IPS DF 6.9 (cell line): ENCODE data around the gene MAP1LC3B.

Experiments used
- DNase-seq: peaks from one replicate; pipeline ENCODE4 v3.0.0-alpha.2; 2013; ENCODE audit warnings: low read depth, low spot score
- H3K27ac ChIP-seq: one replicate; pipeline ENCODE4 v1.5.1; 2013; ENCODE audit warnings: low read length, control low read depth
- H3K27me3 ChIP-seq: 2 replicates; pipeline ENCODE4 v1.6.1; 2013; ENCODE audit warnings: mild to moderate bottlenecking, low read length; ENCODE audit not compliant: control insufficient read depth, insufficient read depth
- H3K36me3 ChIP-seq: 2 replicates; pipeline ENCODE4 v1.6.1; 2013; ENCODE audit warnings: low read length; ENCODE audit not compliant: control insufficient read depth, insufficient read depth
- H3K4me1 ChIP-seq: 2 replicates; pipeline ENCODE4 v1.6.1; 2013; ENCODE audit warnings: low read length; ENCODE audit not compliant: control insufficient read depth, insufficient read depth
- H3K4me3 ChIP-seq: 2 replicates; pipeline ENCODE4 v1.5.1; 2013; ENCODE audit warnings: mild to moderate bottlenecking, low read length
- H3K9me3 ChIP-seq: 2 replicates; pipeline ENCODE4 v1.6.1; 2013; ENCODE audit warnings: low read length, inconsistent platforms; ENCODE audit not compliant: control insufficient read depth, insufficient read depth
- WGBS: extraction: QIAGEN DNeasy Blood & Tissue Kit; methylation state at CpG from one replicate; pipeline ENCODE4 v1.1.7; 2013; ENCODE audit warnings: mixed read lengths, missing lambda C conversion rate; ENCODE audit not compliant: insufficient read length, insufficient coverage; 5-methylcytosine and 5-hydroxymethylcytosine counted together

Gene MAP1LC3B

GRCh38 chr16:87410530-87410929 is 18.4 kb downstream of the MAP1LC3B start:
- H3K4me1 ChIP-seq = no peaks in the 10 kb centered on the region
- peaks cover 23% of the 10 kb centered on the region for H3K36me3 ChIP-seq
- H3K27ac ChIP-seq = no peak overlapping the region
- no peak overlapping the region for H3K4me3 ChIP-seq
- DNase-seq = no peak
- WGBS = no CpG with 5 or more reads among the region's 11 CpGs
- H3K27me3 ChIP-seq = no peaks in the 10 kb centered on the region
- H3K9me3 ChIP-seq = no peaks in the 10 kb centered on the region

DNA sequence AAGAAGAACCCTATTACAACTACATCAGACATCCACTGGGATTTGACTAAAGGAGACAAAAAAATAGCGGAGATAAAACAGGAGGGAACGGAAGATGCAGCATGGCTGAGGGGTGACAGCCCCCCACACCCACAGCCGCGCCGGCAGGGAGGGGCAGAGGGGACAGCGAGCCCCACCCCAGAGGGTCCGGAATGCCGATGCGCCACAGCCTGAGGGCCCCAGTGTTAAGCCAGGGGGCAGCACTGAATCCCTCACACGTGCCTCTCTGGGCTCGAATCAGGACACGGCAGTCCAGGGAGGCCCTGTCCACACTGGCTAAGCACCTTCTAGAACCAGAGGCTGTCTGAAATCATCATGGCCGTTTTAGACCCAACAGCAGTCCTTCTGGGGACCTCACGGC is 18.8 kb downstream of the MAP1LC3B start:
- no peak overlapping the region for H3K4me3 ChIP-seq
- H3K36me3 ChIP-seq = peaks cover 23% of the 10 kb centered on the region
- WGBS = no CpG with 5 or more reads among the region's 14 CpGs
- no peaks in the 10 kb centered on the region for H3K9me3 ChIP-seq
- no peak overlapping the region for H3K27ac ChIP-seq
- H3K27me3 ChIP-seq = no peaks in the 10 kb centered on the region
- DNase-seq = no peak
- H3K4me1 ChIP-seq = no peaks in the 10 kb centered on the region

DNA sequence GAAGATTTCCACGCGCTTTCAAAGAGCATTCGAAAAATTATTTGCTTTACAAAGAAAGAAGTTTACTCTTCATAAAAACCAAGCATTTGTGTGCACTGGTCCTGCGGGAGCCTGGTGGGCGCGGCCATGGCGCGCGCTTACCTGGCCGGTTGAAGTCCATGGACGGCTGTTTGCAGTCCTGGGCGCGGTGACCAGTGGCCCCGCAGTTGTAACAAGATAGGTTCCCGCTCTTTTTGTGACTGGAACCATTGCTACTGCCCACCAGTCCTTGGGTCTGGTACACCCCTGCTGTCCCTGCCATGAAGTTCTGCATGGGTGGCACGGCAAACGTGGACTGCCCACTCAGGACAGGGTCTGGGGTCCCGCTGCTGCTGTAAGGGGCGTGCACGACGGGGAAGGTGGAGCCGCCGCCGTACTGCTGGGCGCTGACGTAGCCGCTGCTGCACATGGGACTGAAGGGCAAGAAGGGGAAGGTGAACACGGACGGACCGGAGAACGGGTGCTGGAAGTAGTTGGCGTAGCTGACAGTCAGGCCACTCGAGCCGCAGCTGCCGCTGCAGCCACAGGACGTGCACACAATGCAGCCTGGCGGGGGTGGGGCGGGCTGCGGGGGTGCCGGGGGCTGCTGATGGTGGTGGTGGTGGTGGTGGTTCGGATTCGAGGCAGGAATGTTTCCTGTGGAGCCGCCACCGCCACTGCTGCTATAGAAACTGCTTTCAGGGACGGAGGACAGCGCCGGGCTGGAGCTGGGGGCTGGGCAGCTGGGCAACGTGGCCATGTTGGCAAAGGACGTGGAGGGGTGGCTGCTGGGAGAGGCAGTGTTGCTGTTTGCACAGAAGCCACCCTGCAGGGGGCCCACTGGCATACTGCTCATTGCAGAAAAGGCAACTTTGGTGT is 19.5 kb downstream of the MAP1LC3B start:
- Histone ChIP-seq H3K27ac (no peak overlapping the region), H3K36me3 (peaks cover 23% of the 10 kb centered on the region), H3K4me3 (no peak overlapping the region), H3K4me1 (no peaks in the 10 kb centered on the region), H3K9me3 (no peaks in the 10 kb centered on the region), H3K27me3 (no peaks in the 10 kb centered on the region)
- DNase-seq = no peak
- no CpG with 5 or more reads among the region's 49 CpGs for WGBS

- WGBS = no CpG with 5 or more reads among the region's 31 CpGs
- no peaks in the 10 kb centered on the region for H3K9me3 ChIP-seq
- no peaks in the 10 kb centered on the region for H3K27me3 ChIP-seq
- peaks cover 28% of the 10 kb centered on the region for H3K36me3 ChIP-seq
- no peak for DNase-seq
- H3K4me3 ChIP-seq = no peak overlapping the region
- H3K4me1 ChIP-seq = no peaks in the 10 kb centered on the region
- no peak overlapping the region for H3K27ac ChIP-seq
Measured at GRCh38 chr16:87412371-87412995, 20.3 kb downstream of the MAP1LC3B start.

DNA sequence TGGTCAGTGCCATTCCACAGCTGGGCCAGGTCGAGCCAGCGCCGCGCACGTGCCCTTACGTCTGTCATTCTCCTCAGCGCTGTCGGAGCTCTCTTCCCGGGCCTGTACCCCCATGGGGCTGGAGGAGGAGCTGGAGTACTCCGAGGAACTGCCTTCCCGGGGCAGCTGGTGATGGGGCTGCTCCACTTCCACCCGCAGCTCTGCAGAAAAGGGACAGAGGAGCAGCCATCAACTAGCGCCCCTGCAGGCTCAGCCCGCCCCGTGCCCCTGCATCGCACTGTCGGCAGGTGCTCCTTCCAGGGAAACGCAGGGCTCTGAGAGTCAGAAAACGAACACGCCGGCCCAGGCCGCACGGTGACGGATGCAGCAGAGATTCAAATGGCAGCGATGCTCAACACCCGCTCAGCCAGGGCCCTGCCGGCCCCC is 20.9 kb downstream of the MAP1LC3B start:
- Histone ChIP-seq H3K4me1 (no peaks in the 10 kb centered on the region), H3K36me3 (peaks cover 29% of the 10 kb centered on the region), H3K27ac (no peak overlapping the region), H3K27me3 (no peaks in the 10 kb centered on the region), H3K4me3 (no peak overlapping the region), H3K9me3 (no peaks in the 10 kb centered on the region)
- DNase-seq = no peak
- no CpG with 5 or more reads among the region's 27 CpGs for WGBS

DNA sequence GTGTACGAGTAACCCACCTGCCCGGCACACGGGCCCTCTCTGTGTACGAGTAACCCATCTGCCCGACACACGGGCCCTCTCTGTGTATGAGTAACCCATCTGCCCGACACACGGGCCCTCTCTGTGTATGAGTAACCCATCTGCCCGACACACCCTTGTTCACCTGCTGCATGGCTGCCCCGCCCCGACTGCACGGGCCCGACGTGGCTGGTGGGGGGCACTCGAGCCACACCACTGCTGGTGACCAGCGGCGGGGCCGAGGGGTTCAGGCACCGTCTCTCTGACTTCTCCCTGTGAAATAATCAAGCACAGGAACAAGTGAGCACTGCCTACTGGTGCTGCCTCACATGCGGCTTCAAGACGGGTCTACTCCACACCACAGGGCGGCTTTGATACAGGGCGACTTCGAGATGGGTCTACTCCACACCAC is 22.1 kb downstream of the MAP1LC3B start:
- no peaks in the 10 kb centered on the region for H3K9me3 ChIP-seq
- no peaks in the 10 kb centered on the region for H3K4me1 ChIP-seq
- H3K36me3 ChIP-seq = peaks cover 32% of the 10 kb centered on the region
- WGBS = no CpG with 5 or more reads among the region's 24 CpGs
- DNase-seq = no peak
- H3K27ac ChIP-seq = no peak overlapping the region
- no peak overlapping the region for H3K4me3 ChIP-seq
- no peaks in the 10 kb centered on the region for H3K27me3 ChIP-seq

DNA sequence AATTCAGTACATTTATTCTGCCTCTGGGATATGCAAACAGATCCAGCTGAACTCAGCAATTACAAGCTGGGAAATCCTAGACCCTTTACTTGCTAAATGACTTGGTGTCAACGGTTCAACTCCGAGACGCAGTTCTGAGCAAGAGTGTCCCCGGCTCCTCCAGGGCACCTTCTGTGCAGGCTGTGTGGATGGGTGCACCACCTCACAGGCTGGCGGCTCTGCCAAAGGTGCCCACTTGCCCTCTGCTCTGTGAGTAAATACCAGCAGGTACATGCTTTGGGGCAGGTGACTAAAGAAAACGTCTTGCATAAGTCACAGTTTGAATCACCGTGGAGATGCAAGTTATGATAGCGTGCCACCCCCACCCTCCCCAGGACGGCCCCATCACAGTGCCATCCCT is 23.3 kb downstream of the MAP1LC3B start:
- Histone ChIP-seq H3K4me1 (no peaks in the 10 kb centered on the region), H3K27me3 (no peaks in the 10 kb centered on the region), H3K4me3 (no peak overlapping the region), H3K9me3 (no peaks in the 10 kb centered on the region), H3K36me3 (peaks cover 31% of the 10 kb centered on the region), H3K27ac (no peak overlapping the region)
- DNase-seq = no peak
- no CpG with 5 or more reads among the region's 9 CpGs for WGBS

GRCh38 chr16:87416826-87417527 is 24.8 kb downstream of the MAP1LC3B start:
- no peak for DNase-seq
- H3K36me3 ChIP-seq = peaks cover 22% of the 10 kb centered on the region
- no peaks in the 10 kb centered on the region for H3K4me1 ChIP-seq
- H3K4me3 ChIP-seq = no peak overlapping the region
- H3K27ac ChIP-seq = no peak overlapping the region
- WGBS = no CpG with 5 or more reads among the region's 23 CpGs
- H3K9me3 ChIP-seq = no peaks in the 10 kb centered on the region
- H3K27me3 ChIP-seq = no peaks in the 10 kb centered on the region

- no peak overlapping the region for H3K4me3 ChIP-seq
- no peaks in the 10 kb centered on the region for H3K4me1 ChIP-seq
- no peaks in the 10 kb centered on the region for H3K9me3 ChIP-seq
- H3K27ac ChIP-seq = no peak overlapping the region
- no peak for DNase-seq
- peaks cover 16% of the 10 kb centered on the region for H3K36me3 ChIP-seq
- no CpG with 5 or more reads among the region's 13 CpGs for WGBS
- no peaks in the 10 kb centered on the region for H3K27me3 ChIP-seq
Measured at GRCh38 chr16:87417528-87417910, 25.4 kb downstream of the MAP1LC3B start.

GRCh38 chr16:87418216-87418615 is 26.1 kb downstream of the MAP1LC3B start:
- H3K4me3 ChIP-seq = no peak overlapping the region
- DNase-seq = no peak
- H3K9me3 ChIP-seq = no peaks in the 10 kb centered on the region
- H3K36me3 ChIP-seq = peaks cover 9% of the 10 kb centered on the region; the same call in 1 of the 2 replicates
- H3K27ac ChIP-seq = no peak overlapping the region
- peaks cover 2% of the 10 kb centered on the region for H3K4me1 ChIP-seq
- WGBS = no CpG with 5 or more reads among the region's 18 CpGs
- no peaks in the 10 kb centered on the region for H3K27me3 ChIP-seq
